ENCODE measurements around the gene SHQ1.

DNA sequence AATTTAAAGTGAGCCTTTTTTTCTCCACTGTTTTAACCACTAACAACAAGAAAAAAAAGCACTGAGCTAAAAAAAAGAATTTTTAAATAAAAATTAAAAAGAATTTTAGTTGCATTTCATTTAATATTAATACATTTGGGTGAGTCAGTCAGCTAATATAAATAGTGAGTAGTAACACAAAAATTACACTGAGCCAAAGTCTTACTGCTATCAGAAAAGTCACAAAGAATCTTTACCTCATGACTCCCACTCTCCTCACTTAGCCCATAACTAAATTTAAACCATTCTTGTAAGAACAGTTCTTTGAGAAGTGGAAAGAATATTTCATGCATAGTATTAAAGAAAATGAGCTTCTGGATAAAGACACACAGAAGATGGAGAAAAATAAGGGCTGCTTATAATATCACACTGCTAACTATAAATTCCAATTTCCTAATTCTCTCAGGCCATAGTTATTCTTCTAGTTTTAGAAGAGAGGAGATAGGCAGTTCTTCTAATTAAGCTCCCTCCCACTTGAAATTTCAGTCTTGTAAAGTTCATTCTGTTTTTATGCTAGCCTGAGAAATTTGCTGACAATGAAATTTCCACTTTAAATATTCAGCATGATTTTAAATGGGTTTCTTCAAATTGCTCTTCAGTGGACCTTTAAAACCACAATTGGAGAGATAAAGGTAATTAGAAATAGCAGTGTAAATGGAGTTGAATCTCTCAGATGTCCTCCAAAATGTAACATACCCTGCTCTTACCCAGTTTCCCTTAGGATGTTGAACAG is 17.6 kb downstream of the SHQ1 start:
- TF ChIP-seq, protein P1, sequence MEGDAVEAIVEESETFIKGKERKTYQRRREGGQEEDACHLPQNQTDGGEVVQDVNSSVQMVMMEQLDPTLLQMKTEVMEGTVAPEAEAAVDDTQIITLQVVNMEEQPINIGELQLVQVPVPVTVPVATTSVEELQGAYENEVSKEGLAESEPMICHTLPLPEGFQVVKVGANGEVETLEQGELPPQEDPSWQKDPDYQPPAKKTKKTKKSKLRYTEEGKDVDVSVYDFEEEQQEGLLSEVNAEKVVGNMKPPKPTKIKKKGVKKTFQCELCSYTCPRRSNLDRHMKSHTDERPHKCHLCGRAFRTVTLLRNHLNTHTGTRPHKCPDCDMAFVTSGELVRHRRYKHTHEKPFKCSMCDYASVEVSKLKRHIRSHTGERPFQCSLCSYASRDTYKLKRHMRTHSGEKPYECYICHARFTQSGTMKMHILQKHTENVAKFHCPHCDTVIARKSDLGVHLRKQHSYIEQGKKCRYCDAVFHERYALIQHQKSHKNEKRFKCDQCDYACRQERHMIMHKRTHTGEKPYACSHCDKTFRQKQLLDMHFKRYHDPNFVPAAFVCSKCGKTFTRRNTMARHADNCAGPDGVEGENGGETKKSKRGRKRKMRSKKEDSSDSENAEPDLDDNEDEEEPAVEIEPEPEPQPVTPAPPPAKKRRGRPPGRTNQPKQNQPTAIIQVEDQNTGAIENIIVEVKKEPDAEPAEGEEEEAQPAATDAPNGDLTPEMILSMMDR (IDR thresholded peaks at IDR 0.05), result no peak
- TF ChIP-seq POLR2A (IDR thresholded peaks at IDR 0.05), result no peak
